Activated CD8-positive, alpha-beta memory T cell treated with anti-CD3 and anti-CD28 coated beads for 48 hours (primary cell): ENCODE data around the gene BRD4.
A peak's percentile ranks its signal among the peaks of the same experiment; 100 is the strongest.

ENCODE experiments used
- DNase-seq, 3 experiments: peaks; one replicate each; pipeline ENCODE4 v3.0.0-alpha.2; 2020; ENCODE audit warnings: low read depth in 2 of 3, low spot score in 2 of 3

Gene BRD4

DNA sequence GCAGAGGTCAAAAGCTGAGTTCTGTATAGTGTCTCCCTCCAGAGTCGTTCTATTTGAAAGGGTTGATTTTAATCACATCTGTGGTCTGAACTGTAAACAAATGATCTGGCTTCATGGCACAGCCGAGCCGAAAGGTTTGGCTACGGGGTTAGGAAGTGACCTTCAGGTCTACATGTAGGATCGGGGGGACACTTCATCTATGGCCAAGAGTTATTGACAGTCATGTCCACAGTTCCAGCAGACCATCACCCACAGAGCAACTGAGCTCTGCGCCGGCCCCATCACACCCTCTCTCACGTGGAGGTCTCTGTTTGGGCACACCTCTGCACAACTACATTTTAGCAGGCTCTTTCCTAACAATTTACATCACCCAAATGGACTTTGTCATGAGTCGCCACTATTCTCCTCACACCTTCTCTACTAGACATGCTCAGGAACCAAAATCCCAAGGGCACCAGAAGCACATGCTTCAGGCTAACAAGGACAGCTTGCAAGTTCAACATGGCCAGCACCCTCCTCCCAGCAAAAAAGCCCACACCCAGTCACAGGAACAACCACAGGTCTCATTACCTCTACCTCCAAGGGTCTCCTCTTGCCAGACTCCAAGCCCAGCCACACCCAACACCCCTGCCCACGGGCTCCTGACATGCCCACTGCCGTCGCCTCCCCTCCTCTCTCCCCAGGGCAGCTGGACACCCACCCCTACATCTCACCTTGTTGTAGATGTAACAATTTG, 64.0 kb downstream of the BRD4 start:
- no peak for DNase-seq

DNA sequence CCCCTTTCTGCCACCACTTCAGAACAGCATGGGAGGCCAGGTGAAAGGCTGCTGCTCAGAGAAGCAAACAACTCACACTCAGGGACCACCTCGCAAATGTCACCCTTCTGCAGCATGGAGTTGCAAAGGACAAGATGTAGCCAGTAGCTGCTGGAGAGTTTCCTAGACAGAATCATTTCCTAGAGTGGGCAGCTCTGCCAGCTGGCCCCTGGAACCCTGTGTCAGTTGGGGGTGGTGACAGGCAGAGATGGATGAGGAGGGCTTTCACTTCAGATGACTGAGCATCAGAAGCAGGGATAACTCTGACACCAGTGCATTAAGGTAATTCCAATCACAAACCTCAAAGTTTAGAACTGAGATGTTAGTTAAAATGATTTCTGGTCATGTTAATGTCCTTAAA, 65.7 kb downstream of the BRD4 start:
- DNase-seq = no peak

DNA sequence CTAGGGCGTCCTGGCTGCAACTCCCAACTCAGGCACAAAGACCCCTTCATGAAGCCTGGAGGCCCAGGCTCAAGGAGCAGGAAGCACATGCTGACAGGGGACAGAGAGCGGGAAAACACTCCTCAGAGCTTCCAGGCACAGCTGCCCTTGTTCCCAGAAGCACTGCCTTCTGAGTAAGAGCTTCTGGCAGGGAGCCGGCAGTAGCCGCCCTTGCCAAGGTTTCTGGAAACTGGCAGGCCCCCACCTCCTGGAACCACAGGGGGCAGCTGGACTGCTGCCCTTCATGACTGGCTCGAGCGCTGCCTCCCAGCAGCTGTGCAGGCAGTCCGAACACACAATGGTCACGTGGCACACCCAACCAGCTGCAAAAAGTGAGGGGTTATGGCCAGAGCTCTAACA, 66.5 kb downstream of the BRD4 start:
- DNase-seq = no peak

DNA sequence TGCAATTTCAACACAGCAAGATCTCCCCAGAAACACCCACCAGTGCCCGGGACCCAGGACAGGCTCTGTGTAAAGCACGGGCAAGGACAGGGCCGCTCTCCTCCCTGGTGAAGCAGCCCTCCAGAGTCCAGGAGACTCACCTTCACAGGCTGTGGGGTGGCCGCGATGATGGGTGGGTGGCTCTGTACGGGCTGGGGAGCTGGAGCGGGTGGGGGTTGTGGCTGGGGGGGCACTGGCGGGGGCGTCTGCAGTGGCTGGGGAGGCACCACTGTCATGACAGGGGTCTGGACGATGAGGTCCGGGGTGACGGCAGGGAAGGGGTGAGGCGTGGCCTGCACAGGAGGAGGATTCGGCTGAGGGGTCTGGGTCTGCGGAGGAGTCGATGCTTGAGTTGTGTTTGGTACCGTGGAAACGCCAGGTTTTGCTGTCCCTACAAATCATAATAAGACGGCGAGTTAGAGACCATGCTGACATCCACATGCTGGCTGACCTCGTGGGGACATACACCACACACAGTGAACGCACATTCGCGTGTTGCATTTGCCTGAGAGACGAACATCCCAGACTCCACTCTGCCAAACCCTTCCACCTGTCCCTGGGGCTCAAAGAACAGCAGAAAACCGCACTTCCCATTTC, 67.0 kb downstream of the BRD4 start:
- DNase-seq = no peak

DNA sequence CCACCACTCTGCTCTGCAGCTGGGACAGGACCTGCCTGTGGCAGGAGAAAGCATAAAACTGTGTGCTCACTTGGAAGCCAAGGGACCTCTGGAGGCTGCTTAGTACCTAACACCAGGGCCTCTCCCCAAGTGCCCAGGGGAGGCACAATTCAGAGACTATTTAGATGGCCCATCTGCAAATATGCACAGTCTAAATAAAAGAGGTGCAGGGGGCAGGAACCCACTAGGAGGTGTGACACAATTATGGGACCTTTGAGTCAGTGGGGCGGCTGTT, 67.5 kb downstream of the BRD4 start:
- DNase-seq = no peak

DNA sequence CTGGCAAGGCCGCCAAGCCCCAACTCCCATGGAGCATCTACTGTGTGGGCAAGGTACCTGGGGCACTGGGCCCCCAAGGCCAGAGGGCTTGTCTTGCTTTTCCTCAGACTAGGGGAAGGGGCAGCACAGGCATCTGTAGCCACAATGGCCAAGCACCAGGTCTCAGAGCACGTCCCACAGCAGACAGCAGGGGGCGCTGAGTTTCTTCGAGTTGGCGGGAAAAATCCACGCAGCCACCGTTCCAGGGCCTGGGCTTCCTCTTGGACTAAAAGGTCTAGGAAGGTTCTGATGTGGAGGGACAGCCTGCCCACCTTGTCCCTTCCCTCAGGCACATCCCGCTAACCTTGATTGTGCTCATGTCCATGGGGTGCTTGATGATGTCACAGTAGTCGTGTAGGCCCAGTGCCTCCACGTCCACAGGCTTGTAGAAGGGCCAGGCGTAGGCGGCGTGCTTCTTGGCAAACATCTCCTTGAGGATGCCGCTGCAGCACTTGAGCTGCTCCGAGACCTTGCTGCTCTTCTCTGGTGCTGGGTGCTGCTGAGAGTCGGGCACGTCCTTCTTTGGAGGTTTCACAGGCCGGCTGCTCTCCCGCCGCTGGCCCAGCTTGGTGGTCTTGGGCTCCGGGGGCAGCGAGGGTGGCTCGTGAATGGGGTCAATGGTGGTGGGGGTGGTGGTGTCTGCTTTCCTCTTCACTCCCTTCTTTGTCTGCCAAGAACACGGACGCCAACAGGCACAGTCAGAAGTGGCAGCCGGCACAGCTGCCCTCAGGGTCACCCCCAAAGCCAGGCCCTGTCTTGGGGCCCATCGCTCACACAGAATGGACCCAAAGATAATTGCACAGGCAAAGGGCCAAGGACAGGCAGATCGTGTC, 68.0 kb downstream of the BRD4 start:
- DNase-seq = peak; percentile 20 to 65 (median 62)

DNA sequence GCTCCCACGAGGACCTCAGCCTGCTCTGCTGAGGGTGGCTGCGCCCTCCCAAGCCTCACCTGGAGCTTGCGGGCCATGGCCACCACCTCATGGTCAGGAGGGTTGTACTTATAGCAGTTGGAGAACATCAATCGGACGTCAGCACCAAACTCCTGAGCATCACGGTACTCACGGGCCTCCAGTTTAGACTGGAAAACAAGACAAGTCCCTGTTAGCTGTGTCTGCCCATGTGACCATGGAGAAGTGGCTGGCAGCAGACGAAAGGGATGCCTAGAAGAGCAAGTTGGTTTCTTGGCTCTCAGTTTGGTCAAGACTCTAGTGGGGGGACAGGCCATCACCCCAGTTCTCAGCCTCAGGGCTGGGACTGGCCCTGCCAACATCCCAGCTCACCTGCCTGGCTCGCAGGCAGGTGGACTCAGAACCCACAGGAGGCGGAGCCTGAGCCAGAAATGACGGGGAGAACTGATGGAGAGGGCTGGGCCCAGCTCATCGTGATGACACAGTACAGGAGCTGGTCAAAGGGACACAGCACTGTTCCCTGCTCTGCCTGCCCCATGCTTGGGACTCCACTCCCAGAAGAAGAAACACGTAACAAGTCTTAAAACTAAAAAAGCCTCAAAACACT, 68.9 kb downstream of the BRD4 start:
- no peak for DNase-seq

DNA sequence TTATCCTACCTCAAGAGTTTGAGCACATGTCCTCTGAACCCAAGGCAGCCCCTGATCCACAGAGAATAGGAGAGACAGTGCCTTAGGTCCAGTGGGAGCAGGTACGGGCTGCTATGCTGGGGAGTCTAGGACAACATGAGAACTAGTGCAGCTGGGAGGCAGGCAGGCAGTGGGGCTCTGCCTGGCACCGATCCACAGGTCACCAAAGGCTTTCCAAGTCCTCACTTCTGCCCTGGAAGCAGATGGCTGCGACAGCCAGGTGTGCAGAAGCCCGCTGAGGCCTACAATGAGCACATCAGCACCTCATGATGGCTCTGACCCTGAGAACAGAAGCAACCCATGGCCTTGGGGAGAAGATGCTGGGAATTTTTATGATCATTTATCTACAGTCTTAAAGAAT, 70.3 kb downstream of the BRD4 start:
- no peak for DNase-seq

DNA sequence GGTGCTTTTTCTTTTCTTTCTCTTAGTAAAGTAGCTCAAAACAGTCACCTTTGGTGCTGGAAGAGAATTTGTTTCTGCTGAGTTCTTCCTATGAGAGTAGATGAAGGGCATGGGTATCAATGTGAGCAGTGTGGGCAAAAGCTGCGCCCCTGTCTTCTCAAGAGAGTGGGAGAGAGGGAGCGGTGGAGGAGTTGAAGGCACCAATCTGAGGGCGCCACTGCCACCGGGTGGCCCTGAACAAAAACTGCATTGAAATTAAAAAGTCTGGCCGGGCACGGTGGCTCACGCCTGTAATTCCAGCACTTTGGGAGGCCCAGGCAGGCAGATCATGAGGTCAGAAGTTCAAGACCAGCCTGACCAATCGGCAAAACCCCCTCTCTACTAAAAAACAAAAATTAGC, 71.4 kb downstream of the BRD4 start:
- no peak for DNase-seq

DNA sequence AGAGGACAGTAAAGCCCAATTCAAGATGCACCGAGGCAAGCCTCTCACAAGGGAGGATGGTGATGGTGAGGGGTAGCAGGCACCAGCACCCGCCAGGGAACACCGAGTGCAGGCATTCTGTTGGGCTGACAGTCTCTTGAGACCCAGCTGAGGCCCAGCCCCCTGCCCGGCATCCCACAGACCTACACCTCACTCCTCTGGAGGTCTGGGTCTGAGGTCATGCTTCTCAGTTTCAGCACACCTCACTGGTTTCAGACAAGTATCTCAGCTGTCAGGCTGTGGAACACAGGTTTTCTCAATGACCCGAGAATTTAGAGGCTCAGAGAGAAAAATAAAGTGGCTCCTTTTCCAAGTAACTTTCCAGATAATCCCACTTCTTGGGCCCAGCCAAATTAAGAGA, 72.4 kb downstream of the BRD4 start:
- DNase-seq = no peak

DNA sequence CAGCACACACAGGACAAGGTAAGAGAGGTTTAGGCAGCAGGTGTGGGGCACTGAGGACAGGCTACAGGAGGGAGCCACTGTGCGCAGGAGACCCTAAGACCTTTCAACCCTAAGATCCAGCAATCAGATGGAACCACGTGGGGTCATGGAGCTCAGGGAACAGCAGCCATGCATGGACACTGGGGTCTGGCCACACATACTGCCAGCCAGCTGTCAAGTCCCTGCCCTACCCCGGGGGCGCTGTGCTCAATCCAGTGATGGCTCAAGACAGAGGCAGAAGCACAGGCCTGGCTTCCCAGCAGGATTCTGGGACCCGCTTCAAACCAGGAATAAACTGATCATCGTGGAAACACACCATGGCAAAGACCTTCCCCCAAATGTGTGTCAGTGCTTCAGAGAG, 74.6 kb downstream of the BRD4 start:
- DNase-seq = no peak

DNA sequence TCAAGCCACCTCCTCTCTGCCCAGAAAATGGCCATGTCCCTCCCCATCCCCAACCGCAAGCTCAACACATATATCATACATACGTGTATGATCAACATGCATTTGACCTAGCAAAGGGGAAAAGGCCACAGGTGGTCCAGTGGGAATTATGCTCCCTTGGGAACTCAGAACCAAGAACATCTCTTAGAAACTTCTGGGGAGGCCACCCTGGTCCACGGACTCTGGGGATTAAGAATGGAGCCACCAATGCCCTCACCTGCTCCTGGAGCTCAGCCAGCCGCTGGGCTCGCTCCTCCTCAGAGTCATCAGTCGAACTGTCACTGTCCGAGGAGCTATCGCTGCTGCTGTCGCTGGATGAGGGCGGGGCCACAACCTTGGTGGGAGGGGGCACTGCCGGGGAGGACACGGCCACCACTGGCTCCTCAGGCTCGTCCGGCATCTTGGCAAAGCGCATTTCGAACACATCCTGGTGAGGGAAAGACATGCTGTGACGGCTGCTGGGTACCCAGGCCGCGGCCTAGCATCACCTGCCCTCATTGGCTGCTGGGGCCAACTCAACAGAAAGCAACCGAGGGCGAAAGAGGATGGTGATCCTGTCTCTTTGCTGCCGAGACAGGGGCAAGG, 75.5 kb downstream of the BRD4 start:
- no peak for DNase-seq

DNA sequence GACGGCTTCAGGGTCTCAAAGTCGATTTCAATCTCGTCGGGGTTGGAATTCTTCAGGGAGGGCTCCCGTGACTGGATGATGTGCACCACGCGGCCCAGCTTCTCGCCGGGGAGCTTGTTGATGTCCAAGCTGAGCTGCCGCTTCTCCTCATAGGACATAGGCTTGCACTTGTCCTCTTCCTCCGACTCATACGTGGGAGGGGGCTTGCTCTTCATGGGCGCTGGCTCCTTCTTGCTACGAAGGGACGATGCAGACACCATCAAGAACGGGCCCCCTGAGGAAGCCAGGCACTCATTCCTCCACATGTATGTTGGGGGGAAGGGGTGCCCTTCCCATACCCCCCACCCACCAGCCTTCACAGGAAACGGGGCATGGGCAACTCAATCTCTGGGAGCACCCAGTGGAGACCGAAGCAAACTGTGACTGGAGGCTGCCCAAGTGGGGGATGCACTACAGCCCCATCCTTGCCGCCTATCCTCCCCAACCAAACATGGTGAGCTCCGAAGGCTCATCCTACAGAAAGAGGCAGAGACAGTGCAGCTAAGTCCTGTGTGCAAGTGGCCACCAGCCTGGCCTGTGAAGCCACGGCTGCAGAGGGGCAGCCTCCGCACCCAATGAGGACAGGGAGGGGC, 76.9 kb downstream of the BRD4 start:
- no peak for DNase-seq

DNA sequence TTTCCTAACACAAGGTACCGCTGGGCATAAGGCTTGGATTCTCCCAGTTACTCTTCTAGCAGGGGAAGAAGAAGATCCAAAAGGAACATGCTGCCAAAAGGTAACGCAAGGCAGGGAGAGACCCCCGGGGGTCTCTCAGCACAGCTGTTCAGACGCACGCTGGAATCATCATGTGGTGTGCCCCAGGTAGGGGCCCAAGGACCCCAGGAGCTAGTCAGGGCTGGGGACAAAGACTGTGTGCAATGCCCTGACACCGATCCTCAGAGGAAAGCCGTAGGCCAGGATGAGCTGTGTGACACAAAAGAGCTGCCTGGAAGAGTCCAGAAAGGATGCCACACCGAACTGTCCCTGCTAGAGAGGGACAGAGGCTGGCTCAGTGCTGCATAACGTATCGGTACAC, 77.8 kb downstream of the BRD4 start:
- DNase-seq = no peak

DNA sequence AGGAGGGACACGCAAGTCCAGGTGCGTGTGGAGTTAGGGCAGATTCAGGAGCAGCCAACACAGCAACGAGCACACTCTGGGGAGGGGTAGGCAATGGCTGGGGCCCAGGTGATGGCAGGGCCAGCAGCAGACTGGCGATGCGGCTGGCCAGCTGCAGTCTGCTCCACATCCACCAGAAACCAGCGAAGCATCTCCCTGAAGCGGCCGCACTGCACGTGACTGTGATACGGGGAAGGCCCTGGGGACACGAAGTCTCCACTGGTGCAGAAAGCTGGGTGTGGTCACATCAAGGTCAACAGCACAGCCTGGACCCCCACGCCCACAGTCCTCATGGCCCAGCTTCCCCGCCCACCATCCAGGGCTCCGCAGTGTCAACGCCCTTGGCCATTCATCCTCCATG, 78.8 kb downstream of the BRD4 start:
- DNase-seq = no peak

DNA sequence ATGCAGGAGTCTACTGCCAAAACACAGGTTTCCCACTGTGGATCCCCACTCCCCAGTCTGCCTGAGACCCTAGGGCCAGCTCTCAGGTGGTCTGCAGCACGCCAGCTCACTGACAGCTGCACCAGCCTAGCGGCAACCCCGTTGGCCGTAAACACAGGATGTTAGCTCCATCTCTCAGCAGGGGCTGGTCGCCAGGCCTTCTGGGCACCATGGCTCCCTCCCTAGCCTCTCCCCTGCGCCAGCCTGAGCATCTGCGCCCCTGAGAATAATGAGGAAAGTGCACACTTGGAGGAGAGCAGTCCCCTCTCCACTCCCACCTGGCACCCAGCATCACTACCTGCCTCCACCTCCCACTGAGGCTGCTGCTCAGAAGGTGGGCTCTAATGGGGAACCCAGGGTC, 79.3 kb downstream of the BRD4 start:
- no peak for DNase-seq

DNA sequence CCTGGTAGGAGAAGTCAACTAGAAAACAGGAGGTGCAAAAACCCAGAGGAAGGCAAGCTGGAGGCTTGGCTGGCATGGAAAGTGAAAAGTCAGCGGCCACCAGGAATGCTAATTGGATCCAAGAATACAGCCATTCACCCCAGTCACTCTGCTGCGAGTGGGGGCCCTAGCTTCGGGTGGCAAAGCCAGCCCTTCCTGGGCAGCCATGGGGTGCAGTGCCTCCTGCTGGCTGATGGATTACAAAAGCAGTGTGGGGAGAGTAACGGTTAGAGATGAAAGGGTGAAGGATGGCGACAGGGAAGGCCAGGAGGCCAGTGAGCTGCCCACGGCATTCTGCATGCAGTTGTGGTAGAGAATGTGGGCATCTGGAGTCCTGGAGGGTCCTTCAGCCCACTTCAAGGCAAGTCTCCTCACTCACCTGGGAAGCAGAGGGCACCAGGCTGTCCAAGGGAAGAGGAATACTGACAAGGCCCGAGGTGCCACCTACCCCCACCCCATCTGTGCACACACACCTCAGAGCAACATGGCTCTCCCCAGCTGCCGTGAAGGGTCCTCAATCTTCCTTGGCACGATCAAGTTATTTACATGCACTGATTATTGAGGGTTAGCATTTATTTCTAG, 79.8 kb downstream of the BRD4 start:
- DNase-seq = no peak

DNA sequence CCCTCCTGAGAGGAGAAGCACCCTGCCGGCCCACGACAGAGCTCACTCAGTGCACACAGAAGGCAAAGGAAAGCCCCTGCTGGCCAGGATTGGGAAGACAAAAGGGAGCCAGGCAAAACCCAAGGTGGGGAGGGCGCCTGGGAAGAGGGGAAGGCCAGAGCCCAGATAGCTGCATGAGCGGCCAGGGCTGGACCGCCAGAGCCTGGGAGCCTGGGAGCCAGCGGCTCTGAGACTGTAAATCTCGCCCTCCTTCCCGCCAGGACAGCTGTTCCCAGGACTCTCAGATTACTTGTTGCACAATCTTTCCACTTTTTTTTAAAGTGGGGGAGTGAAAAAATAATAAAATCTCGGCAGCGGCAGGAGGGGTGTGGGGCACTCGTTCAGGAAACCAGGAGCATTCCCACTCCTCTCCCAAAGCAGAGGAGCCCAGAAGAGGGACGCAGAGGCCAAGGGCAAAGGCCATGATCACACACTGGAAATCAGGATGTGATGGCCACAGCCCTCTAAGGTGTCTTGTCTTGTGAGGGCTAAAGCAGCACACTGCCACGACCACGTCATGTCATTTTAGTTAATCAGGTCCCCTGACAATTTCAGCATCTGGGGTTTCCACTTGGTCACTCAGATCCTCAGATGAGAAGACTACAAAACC, 80.5 kb downstream of the BRD4 start:
- no peak for DNase-seq

DNA sequence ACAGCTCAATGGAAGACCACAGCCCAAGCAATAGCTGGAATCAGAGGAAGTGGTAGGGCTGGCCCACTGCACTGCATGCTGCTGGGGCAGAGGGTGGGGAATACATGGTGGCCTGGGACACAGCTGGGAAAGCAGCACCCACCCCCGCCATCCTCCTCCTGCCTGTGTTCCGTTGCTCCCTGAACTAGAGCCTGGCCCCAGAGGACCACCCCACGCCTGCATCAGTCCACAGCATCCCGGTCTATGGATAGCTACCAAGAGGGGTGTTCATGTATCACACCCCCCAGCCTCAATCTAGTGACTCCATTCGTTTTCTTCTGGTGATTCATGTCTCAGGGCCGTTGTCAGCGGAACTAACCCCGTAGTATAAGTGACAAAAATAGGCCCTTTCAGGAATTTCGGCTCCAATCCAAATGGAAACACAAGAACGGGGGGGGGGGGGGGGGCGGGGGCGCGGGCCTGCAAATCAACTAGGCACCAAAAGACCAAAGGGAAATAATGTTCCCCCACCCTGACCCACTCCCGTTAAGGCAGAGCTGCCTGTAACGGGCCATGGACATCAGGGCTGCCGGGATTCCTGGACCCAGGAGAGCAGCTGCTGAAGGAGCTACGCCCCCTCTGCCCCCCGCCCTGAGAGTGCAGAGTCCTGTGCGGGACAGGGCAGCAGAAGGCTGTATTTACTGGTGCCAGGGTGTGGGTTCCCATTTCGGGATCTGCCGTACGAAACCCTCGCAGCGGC, 81.2 kb downstream of the BRD4 start:
- DNase-seq = no peak

DNA sequence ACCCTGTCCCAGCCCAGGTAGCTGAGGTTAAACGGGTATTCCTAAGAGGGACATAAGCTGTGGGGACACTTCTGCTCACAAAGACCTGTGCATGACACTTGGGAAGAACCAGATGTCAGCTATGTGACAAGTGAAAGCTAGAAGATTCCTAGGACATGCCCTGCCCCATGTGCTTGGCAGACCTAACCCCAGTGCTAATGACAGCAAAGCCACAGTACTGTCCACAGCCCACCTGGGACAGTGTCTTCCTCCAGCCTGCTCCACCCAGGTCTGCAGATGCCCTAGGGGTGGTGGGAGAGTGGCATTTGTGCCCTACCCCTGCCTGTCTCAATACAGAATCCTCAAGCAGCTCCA, 81.7 kb downstream of the BRD4 start:
- DNase-seq = no peak
